Ascending aorta (tissue), 2 donors: ENCODE results near the gene KSR2. TPM values are rescaled to one million over a fixed set of nuclear protein-coding genes. Genes with fewer than 3 reads are reported as not detected.

Experiments
- DNase-seq, 2 donors: peaks; one replicate each; pipeline ENCODE4 v3.0.0-alpha.2; 2019; ENCODE audit warnings: low spot score in 2 of 2
- H3K27ac ChIP-seq, 2 donors: fragments of 200-600 bp; sonication (generic); one replicate each; pipeline ENCODE4 v1.5.1; 2016 to 2017; ENCODE audit warnings: mild to moderate bottlenecking in 1 of 2
- H3K27me3 ChIP-seq: fragments of 200-600 bp; sonication (generic); one replicate; pipeline ENCODE4 v1.5.1; 2017
- H3K36me3 ChIP-seq, 2 donors: fragments of 200-600 bp; sonication (generic); one replicate each; pipeline ENCODE4 v1.5.1; 2016
- H3K4me1 ChIP-seq, 2 donors: fragments of 200-600 bp; sonication (generic); one replicate each; pipeline ENCODE4 v1.5.1; 2016 to 2017; ENCODE audit warnings: mild to moderate bottlenecking in 1 of 2
- H3K4me3 ChIP-seq, 2 donors: fragments of 200-600 bp; sonication (generic); one replicate each; pipeline ENCODE4 v1.5.1; 2016 to 2017; ENCODE audit warnings: mild to moderate bottlenecking in 1 of 2
- H3K9me3 ChIP-seq, 2 donors: fragments of 200-600 bp; sonication (generic); one replicate each; pipeline ENCODE4 v1.5.1; 2016
- intact Hi-C: fragments of 100-400 bp; cut with DNase I; formaldehyde crosslinking; loops from one replicate; pipeline ENCODE4 v1.15.1; 2023
- total RNA-seq: library from RNA; depleted of rRNA; stranded (reverse); fragments of >200 nt; gene quantifications from one replicate; pipeline ENCODE4 v1.1.0, GENCODE V29; 2016
- TF ChIP-seq, protein P1 (sequence below), 3 experiments: fragments of 200-600 bp in 2 of 3; fragments of 450-650 bp in 1 of 3; sonication (generic) in 2 of 3; IDR thresholded peaks; one replicate each; pipeline ENCODE4 v1.5.1; 2016 to 2019; ENCODE audit warnings: antibody characterized with exemption in 3 of 3, mild to moderate bottlenecking in 1 of 3, moderate library complexity in 1 of 3

The KSR2 gene
- total RNA-seq, 1 donor from 2014 or later, result 0.11 TPM

DNA sequence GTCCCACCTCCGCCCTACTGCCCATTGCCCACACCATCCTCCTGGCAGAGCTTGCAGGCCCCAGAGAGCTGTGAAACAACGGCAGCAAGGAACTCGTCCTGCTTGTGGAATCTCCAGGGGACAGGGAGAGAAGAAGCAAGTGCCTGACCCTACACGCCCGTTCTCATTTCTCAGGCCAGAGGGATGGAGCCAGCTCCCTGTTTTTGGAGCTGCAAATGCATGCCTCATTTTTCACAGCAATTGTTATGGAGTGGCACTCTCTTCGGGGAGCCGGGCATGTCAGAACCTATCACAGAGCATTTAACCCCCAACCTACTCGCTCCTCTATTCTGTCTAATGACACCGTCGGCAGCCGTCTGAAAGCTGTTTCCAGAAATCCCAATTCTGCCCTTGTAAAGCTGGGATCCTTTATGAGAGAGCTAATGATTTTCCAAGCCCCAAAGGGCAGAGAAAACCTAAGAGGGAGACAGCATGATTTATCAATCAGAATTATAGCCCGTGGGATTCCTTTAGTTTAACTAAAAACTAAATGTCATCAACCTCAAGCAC, 385.0 kb downstream of the KSR2 start:
- H3K36me3 ChIP-seq, result no peaks in the 10 kb centered on the region
- intact Hi-C loops, result no loop called here
- H3K27me3 ChIP-seq, result no peaks in the 10 kb centered on the region
- TF ChIP-seq, protein P1, sequence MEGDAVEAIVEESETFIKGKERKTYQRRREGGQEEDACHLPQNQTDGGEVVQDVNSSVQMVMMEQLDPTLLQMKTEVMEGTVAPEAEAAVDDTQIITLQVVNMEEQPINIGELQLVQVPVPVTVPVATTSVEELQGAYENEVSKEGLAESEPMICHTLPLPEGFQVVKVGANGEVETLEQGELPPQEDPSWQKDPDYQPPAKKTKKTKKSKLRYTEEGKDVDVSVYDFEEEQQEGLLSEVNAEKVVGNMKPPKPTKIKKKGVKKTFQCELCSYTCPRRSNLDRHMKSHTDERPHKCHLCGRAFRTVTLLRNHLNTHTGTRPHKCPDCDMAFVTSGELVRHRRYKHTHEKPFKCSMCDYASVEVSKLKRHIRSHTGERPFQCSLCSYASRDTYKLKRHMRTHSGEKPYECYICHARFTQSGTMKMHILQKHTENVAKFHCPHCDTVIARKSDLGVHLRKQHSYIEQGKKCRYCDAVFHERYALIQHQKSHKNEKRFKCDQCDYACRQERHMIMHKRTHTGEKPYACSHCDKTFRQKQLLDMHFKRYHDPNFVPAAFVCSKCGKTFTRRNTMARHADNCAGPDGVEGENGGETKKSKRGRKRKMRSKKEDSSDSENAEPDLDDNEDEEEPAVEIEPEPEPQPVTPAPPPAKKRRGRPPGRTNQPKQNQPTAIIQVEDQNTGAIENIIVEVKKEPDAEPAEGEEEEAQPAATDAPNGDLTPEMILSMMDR (IDR thresholded peaks at IDR 0.05), result no peak
- H3K9me3 ChIP-seq, result no peaks in the 10 kb centered on the region
- peaks cover 0 to 4% of the 10 kb centered on the region in 2 donors for H3K4me1 ChIP-seq
- H3K4me3 ChIP-seq, result no peak overlapping the region
- no peak overlapping the region for H3K27ac ChIP-seq
- DNase-seq, result no peak

DNA sequence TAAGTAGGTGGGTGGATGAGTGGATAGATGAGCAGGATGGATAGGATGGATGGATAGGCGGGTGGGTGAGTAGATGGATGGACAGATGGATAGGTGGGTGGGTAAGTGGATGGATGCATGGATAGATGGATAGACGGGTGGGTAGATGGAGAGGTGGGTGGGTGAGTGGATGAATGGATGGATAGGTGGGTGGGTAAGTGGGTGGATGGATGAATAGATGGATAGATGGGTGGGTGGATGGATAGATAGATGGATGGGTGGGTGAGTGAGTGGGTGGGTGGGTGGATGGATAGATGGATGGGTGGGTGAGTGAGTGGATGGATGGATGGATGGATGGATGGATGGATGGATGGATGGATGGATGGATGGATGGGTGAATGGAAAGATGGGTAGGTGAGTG, 385.7 kb downstream of the KSR2 start:
- no peak for DNase-seq

DNA sequence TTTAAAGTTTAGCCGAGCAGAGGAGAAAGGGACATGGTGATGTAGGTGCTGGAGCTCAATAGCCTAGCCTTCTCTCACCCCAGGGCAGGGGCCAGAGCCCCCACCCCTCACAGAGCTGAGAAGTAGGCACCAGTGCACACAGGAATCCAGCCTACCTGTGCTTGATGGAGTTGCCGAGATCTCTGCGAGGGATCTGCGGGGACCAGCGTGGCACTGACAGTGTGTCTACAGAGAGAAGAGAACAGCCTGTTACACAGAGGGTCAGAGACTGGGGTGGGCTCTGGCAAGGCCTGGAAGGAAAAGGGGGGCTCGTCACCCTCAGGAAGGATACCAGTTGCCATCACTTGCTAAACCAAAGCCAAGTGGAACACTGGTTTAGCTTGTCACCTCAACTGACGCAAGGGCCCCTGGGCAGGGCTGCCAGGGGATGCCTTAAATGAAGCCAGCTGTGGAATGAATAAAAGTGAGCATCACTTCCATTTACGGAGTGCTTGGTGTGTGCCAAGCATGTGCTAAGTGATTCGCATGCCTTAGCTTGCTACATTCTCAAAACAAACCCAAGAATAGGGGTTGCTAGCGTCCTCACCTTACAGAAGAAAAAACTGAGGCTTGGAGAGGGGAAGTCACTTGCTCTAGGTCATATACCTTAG, 386.5 kb downstream of the KSR2 start:
- no peak for DNase-seq
- intact Hi-C loops, result no loop called here
- no peak overlapping the region for H3K4me3 ChIP-seq
- H3K9me3 ChIP-seq, result no peaks in the 10 kb centered on the region
- TF ChIP-seq, protein P1 (IDR thresholded peaks at IDR 0.05), result no peak
- H3K27ac ChIP-seq, result no peak overlapping the region
- no peaks in the 10 kb centered on the region for H3K27me3 ChIP-seq
- no peaks in the 10 kb centered on the region for H3K36me3 ChIP-seq
- H3K4me1 ChIP-seq, result peaks cover 0 to 4% of the 10 kb centered on the region in 2 donors

More for the DNA sequence above, 385.7 kb downstream of the KSR2 start:
- H3K9me3 ChIP-seq, result no peaks in the 10 kb centered on the region
- TF ChIP-seq, protein P1 (IDR thresholded peaks at IDR 0.05), result no peak
- no peaks in the 10 kb centered on the region for H3K36me3 ChIP-seq
- no peaks in the 10 kb centered on the region for H3K27me3 ChIP-seq
- peaks cover 0 to 4% of the 10 kb centered on the region in 2 donors for H3K4me1 ChIP-seq
- intact Hi-C loops, result no loop called here
- H3K27ac ChIP-seq, result no peak overlapping the region
- no peak overlapping the region for H3K4me3 ChIP-seq

DNA sequence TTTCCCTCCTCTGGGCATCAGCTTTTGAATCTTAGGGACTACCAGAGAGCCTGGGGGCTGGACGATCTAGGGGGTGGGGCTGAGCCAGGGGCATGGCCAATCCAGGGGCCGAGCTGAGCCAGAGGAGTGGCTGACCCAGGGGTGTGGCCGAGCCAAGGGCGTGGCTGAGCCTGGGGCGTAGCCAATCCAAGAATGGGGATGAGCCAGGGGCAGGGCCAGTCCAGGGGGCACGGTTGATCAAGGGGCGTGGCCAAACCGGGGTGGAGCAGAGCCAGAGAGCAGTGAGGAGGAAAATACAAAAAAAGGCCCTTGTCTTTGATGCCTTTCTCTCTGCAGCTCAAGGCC, 388.1 kb downstream of the KSR2 start:
- H3K9me3 ChIP-seq, result no peaks in the 10 kb centered on the region
- no peak for DNase-seq
- H3K27ac ChIP-seq, result no peak overlapping the region
- TF ChIP-seq, protein P1 (IDR thresholded peaks at IDR 0.05), result no peak
- H3K4me1 ChIP-seq, result peaks cover 0 to 4% of the 10 kb centered on the region in 2 donors
- H3K27me3 ChIP-seq, result no peaks in the 10 kb centered on the region
- intact Hi-C loops, result no loop called here
- no peaks in the 10 kb centered on the region for H3K36me3 ChIP-seq
- peak overlapping the region in 1 of 2 donors; percentile 28 for H3K4me3 ChIP-seq

DNA sequence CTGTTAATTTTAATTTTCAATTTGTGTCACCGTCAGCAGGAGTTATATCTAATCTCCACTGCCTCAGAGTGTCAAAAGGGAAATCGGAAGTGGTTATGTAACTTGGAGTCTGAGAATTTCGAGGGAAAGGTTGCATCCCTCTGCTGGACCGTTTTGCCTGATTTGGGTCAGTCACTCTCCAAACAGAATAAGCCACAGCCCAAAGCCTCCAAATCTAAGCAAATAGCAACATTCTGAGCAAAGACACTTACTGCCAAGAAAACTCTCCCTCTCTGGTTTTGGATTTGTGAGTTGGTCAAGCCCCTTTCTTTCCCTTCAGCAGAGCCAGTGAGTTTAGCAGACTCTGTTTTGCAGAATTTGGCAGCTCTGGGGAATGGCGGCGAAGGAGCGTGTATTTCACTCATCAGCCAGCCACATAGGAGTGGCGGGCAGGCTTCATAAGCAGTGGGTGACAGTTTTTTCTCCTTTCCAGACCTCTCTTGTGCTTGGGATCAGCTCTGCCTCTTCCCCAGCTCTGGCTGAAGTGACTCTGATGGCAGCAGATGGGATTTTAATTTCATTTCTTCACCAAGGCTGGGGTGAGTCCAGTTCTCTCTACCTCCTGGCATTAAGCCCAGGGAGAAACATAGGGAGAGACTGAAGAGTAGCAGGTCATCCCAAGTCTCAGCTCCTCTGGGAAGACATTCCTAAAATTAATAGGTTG, 388.6 kb downstream of the KSR2 start:
- no peaks in the 10 kb centered on the region for H3K36me3 ChIP-seq
- H3K9me3 ChIP-seq, result no peaks in the 10 kb centered on the region
- peak overlapping the region in 1 of 2 donors; percentile 28 for H3K4me3 ChIP-seq
- no peak overlapping the region for H3K27ac ChIP-seq
- no peak for DNase-seq
- H3K4me1 ChIP-seq, result peaks cover 0 to 4% of the 10 kb centered on the region in 2 donors
- intact Hi-C loops, result no loop called here
- no peaks in the 10 kb centered on the region for H3K27me3 ChIP-seq
- TF ChIP-seq, protein P1 (IDR thresholded peaks at IDR 0.05), result no peak
